ENCODE data around the gene CFAP90.

The CFAP90 gene

DNA sequence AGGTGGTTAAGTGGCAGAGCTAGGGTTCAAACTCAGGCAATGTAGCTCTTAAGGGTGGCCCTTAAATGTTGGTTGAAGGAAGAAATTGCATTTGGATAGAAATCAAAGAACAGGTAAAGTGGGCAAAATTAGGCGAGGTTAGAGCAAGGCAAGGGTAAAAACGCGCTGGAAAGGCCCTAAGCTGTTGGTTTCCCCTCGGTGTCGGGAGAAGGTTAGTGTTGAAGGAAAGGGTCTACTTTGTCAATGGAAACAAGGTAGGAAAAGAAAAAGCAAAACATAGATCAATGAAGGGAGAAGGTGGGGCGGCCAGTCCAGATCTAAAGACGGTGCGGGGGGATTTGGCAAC, 17.5 kb upstream of the CFAP90 start:
- POLR2A ChIA-PET = interaction anchor here (0.7 to 2.4 kb wide), 11 partner anchors 9 to 37 kb away, joined by 3 to 18 read pairs (median 4); partner anchors contain the start of gene CFAP90
- CTCF ChIA-PET = interaction anchor here (0.6 to 1.3 kb wide), 3 partner anchors 10 to 18 kb away, joined by 3 to 5 read pairs (median 3); no protein-coding TSS in a partner anchor
- DNase-seq (ENCODE audit: extremely low spot score) = no peak
- TF ChIP-seq FOXK2 (IDR thresholded peaks at IDR 0.05) (no peak), ELF4 (IDR thresholded peaks at IDR 0.05) (no peak), SP1 (IDR thresholded peaks at IDR 0.05) (no peak), BHLHE40 (IDR thresholded peaks at IDR 0.05; ENCODE audit: borderline replicate concordance) (no peak), SUZ12 (IDR thresholded peaks at IDR 0.05) (no peak), ZNF384 (IDR thresholded peaks at IDR 0.05) (no peak), LEF1 (IDR thresholded peaks at IDR 0.05; ENCODE audit: borderline replicate concordance) (no peak), FOXM1 (IDR thresholded peaks at IDR 0.05; ENCODE audit: borderline replicate concordance) (no peak), TARDBP (IDR thresholded peaks at IDR 0.05) (no peak), FOXA1 (IDR thresholded peaks at IDR 0.05) (no peak), ARNT (IDR thresholded peaks at IDR 0.05) (no peak), NFRKB (IDR thresholded peaks at IDR 0.05) (no peak), L3MBTL2 (conservative IDR thresholded peaks at IDR 0.05) (no peak), CTBP1 (IDR thresholded peaks at IDR 0.05; ENCODE audit: borderline replicate concordance) (no peak), HDGF (IDR thresholded peaks at IDR 0.05; ENCODE audit: borderline replicate concordance) (no peak)
- TF ChIP-seq, protein P1, sequence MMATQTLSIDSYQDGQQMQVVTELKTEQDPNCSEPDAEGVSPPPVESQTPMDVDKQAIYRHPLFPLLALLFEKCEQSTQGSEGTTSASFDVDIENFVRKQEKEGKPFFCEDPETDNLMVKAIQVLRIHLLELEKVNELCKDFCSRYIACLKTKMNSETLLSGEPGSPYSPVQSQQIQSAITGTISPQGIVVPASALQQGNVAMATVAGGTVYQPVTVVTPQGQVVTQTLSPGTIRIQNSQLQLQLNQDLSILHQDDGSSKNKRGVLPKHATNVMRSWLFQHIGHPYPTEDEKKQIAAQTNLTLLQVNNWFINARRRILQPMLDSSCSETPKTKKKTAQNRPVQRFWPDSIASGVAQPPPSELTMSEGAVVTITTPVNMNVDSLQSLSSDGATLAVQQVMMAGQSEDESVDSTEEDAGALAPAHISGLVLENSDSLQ (IDR thresholded peaks at IDR 0.05) = no peak

DNA sequence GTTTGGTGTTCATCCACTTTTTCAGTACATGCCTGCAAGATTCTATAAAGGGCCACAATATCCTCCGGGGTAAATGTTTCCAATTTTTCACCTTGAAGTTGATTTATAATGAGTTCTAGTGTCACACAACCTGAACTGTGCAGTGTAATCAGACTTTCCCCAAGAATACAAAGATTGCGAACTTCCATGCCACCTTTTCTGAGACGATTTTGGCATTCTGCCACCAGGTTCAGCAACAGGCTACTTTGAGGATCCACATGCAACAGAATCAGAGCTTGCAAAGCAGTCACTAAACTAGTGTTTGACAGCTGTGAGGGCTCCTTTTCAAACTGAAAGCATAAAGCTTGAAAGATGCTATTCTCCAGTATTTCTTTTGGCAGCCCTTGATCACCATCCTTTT, 16.3 kb upstream of the CFAP90 start:
- ChIA-PET CTCF (no interaction called here), POLR2A (no interaction called here)
- TF ChIP-seq BHLHE40 (IDR thresholded peaks at IDR 0.05; ENCODE audit: borderline replicate concordance) (no peak), FOXA1 (IDR thresholded peaks at IDR 0.05) (no peak), LEF1 (IDR thresholded peaks at IDR 0.05; ENCODE audit: borderline replicate concordance) (no peak), ARNT (IDR thresholded peaks at IDR 0.05) (no peak), TARDBP (IDR thresholded peaks at IDR 0.05) (no peak), HDGF (IDR thresholded peaks at IDR 0.05; ENCODE audit: borderline replicate concordance) (no peak)
- TF ChIP-seq, protein P1 (IDR thresholded peaks at IDR 0.05) = no peak
- no peak for DNase-seq (ENCODE audit: extremely low spot score)

DNA sequence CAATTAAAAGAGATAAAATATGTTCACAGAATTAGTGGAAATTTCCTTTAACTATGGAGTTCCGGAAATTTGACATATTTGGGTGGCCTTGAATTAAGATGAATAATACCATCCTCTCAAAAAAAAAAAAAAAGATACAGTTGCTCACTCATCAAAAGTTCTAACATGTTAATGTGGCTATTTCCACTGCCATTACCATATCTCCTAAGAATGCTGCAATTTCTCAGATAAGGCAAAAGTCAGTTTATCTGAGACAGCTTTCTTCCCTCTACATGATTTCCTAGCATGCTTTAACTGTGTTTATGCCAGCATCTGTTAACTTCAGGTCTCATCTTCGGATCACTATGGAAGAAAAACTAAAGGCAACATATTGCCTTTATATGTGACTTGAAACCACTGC, 15.3 kb upstream of the CFAP90 start:
- CTCF ChIA-PET = no interaction called here
- no peak for TF ChIP-seq FOXK2 (IDR thresholded peaks at IDR 0.05)
- DNase-seq (ENCODE audit: extremely low spot score) = no peak
- POLR2A ChIA-PET = interaction anchor here (0.7 kb wide), 1 partner anchor 400 kb away, joined by 3 read pairs; no protein-coding TSS in a partner anchor

DNA sequence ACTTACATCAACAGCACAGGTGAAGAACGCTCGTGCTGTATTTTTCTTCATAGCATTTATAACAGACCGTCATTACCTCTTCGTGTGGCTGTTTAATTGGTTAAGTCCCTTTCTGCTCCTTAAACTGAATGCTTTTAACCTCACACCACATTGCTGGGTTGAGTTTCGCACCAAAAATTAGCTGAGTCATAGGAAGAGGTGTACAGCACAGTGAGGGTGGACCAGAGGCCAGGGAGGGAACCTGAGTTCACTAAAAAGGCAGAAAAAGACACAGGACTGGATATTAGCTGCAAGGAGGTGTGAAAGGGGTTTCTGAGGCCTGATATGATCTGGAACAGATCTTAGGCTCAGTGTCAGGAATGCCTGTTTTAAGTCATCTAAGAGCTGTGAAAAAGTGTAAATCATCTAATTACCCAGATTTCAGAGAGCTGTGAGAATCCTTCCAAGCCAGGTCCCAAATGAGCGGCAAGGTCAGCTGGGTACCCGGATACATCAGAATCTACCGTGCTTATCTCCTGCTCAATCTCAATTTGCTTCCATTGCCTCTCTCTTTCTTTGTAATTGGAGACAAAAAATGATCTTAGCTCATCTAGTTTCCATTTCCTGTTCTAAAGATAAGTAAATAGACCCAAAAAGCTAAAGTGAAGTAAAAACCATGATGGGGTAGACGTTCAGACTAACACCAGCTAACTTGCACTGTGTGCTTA, 7.1 kb upstream of the CFAP90 start:
- CTCF ChIA-PET = interaction anchor here (0.6 to 1.7 kb wide), 2 partner anchors 10 to 1044 kb away, joined by 3 to 5 read pairs; partner anchors contain the start of genes FASTKD3 and MTRR
- DNase-seq (ENCODE audit: extremely low spot score) = no peak
- POLR2A ChIA-PET = interaction anchor here (2.8 to 3.0 kb wide), 2 partner anchors 11 to 12 kb away, joined by 8 to 18 read pairs; partner anchors contain the start of genes FASTKD3 and MTRR
- TF ChIP-seq FOXA1 (IDR thresholded peaks at IDR 0.05) (no peak), L3MBTL2 (conservative IDR thresholded peaks at IDR 0.05) (no peak), TARDBP (IDR thresholded peaks at IDR 0.05) (no peak), ZNF384 (IDR thresholded peaks at IDR 0.05) (no peak), ARNT (IDR thresholded peaks at IDR 0.05) (no peak)

DNA sequence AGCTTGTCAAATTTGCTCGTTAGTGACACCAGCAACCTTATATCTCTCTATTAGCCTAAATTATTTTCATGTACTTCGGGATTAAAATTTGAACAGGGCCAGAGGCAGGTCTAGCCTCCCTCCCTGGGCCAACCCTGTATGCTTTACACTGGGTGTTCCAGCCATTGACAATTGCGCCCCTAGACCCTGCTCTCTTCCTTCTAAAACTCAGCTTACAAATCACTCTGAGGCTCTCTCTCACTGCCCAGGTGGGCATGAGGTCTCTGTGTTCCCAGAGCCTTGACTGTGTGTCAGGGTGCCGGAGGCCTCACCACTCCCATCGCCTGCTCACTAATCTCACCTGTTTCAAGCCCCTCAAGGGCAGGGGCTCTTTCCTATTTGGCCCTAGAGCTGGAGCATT, 6.4 kb upstream of the CFAP90 start:
- CTCF ChIA-PET = interaction anchor here (1.0 to 1.7 kb wide), 2 partner anchors 11 to 41 kb away, joined by 3 to 5 read pairs; partner anchors contain the start of genes FASTKD3 and MTRR
- POLR2A ChIA-PET = interaction anchor here (3.0 kb wide), 1 partner anchor 12 kb away, joined by 8 read pairs; the partner anchor contains the start of genes FASTKD3 and MTRR
- no peak for DNase-seq (ENCODE audit: extremely low spot score)
- no peak for TF ChIP-seq ARNT (IDR thresholded peaks at IDR 0.05)
- TF ChIP-seq FOXM1 (IDR thresholded peaks at IDR 0.05; ENCODE audit: borderline replicate concordance) = no peak
- TF ChIP-seq ELF4 (IDR thresholded peaks at IDR 0.05) = no peak
- TF ChIP-seq SP1 (IDR thresholded peaks at IDR 0.05) = no peak
- no peak for TF ChIP-seq CTBP1 (IDR thresholded peaks at IDR 0.05; ENCODE audit: borderline replicate concordance)
- TF ChIP-seq NFRKB (IDR thresholded peaks at IDR 0.05) = no peak
- no peak for TF ChIP-seq TARDBP (IDR thresholded peaks at IDR 0.05)
- no peak for TF ChIP-seq ZNF384 (IDR thresholded peaks at IDR 0.05)
- TF ChIP-seq SUZ12 (IDR thresholded peaks at IDR 0.05) = no peak
- TF ChIP-seq, protein P1 (IDR thresholded peaks at IDR 0.05) = no peak
- no peak for TF ChIP-seq BHLHE40 (IDR thresholded peaks at IDR 0.05; ENCODE audit: borderline replicate concordance)
- no peak for TF ChIP-seq HDGF (IDR thresholded peaks at IDR 0.05; ENCODE audit: borderline replicate concordance)
- no peak for TF ChIP-seq LEF1 (IDR thresholded peaks at IDR 0.05; ENCODE audit: borderline replicate concordance)
- no peak for TF ChIP-seq L3MBTL2 (conservative IDR thresholded peaks at IDR 0.05)
- TF ChIP-seq FOXK2 (IDR thresholded peaks at IDR 0.05) = no peak
- TF ChIP-seq FOXA1 (IDR thresholded peaks at IDR 0.05) = no peak

DNA sequence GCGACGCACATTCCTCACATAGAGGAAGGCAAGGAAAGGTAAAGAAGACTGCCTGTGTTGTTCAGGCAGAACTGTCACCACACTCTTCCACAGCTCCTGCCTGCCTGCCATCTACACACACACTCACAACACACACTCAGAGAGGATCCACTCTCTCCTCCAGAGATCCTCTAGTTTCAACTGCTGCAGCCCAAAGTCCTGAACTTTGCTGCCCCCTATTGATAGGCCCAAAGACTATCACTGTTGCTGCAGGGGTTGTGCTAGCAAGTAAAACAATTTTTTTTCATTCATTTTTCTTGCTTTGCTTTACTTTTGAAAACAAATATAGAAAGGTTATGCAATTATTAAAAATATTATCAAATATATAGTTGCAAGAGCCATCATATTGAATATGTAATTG, 5.9 kb upstream of the CFAP90 start:
- ChIA-PET POLR2A (interaction anchor here (3.0 kb wide), 1 partner anchor 12 kb away, joined by 8 read pairs; the partner anchor contains the start of genes FASTKD3 and MTRR), CTCF (interaction anchor here (0.8 to 2.1 kb wide), 5 partner anchors 10 to 101 kb away, joined by 3 to 10 read pairs (median 6); no protein-coding TSS in a partner anchor)

More for the DNA sequence above, 5.9 kb upstream of the CFAP90 start:
- no peak for TF ChIP-seq SUZ12 (IDR thresholded peaks at IDR 0.05)
- TF ChIP-seq L3MBTL2 (conservative IDR thresholded peaks at IDR 0.05) = no peak
- TF ChIP-seq, protein P1 (IDR thresholded peaks at IDR 0.05) = no peak
- TF ChIP-seq ARNT (IDR thresholded peaks at IDR 0.05) = no peak
- no peak for TF ChIP-seq FOXA1 (IDR thresholded peaks at IDR 0.05)
- TF ChIP-seq HDGF (IDR thresholded peaks at IDR 0.05; ENCODE audit: borderline replicate concordance) = no peak
- no peak for TF ChIP-seq TARDBP (IDR thresholded peaks at IDR 0.05)
- no peak for TF ChIP-seq SP1 (IDR thresholded peaks at IDR 0.05)
- no peak for TF ChIP-seq LEF1 (IDR thresholded peaks at IDR 0.05; ENCODE audit: borderline replicate concordance)
- TF ChIP-seq FOXK2 (IDR thresholded peaks at IDR 0.05) = no peak
- peak; percentile 56 for DNase-seq (ENCODE audit: extremely low spot score)
